ENCODE results near the gene DGCR2.
"Not testable (repeated sequence)": the region's sequence is repeated elsewhere in the genome, so short reads cannot be mapped to it uniquely, and the experiment has no call there.

The DGCR2 gene

DNA sequence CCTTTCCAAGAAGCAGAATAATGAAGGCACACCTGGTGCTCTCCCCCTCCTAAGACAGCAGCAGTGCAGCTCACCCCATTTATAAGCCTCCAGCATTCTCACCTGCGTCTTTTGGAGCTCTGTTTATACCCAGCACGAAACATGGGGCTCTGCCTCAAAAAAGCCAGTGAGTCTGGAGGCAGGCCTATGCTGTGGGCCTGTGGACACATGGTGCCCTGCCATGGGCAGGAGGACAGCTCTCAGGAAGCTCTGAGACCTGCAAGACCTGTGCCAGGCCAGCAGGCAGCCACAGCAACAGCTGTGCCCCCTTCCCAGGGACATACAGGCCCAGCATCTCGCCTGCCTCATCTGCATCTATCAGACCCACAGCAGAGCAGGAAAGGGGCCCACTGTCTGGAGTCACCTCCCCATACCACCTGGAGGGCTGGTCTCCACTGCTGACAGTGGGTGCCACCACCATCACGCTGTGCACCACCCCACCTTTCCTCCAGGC, 64.2 kb downstream of the DGCR2 start:
- no peak for DNase-seq

DNA sequence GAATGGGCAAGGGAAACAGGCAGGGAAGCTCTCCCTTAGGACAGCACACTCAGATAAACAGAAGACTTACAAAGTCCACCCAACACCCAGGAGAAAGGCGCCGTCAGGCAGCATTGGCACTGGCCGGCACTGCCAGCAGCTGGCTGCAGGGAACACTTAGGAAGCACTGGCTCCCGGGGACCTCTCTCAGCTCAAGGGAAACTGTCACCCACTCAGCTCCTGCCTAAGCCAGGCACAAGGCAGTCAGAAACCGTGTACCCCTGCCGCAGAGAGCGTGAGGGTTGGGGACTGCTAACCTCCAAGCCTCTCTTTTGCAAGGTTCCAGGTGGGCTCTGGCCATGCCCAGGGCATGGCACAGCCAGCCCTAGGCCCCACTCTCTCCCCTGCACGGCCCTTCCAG, 64.7 kb downstream of the DGCR2 start:
- DNase-seq = no peak

DNA sequence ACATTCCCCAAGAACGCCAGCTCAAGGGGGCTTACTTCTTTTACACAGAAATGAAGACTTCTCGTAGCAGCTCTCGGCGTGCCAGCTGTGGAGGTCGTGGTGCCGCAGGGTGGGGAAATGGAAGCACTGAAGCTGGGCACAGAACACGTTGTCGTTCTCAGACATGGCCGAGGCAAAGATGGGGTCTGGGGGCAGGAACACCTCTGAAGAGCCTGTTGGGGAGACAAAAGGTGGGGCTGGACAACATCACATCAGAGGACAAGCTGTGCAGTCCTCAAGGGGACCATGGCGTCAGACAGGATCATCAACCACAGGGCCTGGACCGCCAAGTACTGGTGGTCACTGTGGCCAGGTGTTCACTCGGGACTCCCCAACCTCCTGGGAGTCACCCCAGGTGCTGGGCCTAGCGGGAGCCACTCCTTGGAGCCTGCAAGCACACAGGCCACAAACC, 65.2 kb downstream of the DGCR2 start:
- no peak for DNase-seq

DNA sequence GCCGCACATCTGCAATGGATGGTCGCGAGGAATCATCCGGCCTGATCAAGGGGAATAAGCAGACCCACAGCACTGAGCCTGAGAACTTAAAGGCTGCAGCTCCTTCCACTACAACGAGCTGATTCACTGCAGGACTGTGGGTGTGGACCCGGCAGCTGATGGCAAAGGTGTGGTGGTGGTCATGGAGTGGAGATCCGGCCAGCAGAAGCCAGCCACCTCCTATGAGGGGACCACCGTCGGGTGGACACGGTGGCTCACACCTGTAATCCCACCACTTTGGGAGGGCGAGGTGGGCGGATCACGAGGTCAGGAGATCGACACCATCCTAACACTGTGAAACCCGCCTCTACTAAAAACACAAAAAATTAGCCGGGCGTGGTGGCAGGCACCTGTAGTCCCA, 66.4 kb downstream of the DGCR2 start:
- DNase-seq = no peak

DNA sequence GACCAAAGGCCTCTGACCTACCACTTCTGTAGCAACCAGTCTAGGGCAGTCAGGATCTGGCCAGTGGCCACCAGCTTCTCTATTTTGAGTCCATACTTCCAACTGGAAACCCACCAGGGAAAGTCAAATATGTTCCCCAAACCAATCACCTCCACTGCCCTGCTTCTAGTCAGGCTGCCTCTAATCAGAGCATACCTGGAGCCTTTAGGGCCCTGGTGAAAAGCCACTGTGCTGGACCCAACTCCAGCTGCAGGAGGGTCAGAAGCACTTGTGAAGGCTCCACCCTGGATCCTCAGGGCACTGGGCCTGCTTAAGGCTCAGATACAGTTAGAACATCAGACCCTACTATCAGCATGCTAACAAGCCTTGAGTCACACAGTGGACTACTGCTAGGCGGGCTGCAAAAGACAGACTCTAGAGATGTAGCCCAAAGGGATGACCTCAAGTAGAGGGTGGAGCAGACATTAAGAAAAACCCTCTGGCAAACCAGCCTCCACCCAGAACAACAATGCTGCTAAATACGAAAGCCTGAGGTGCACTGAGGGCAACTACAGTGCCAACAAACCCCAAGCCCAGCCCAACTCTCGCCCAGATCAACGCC, 69.2 kb downstream of the DGCR2 start:
- DNase-seq = no peak

DNA sequence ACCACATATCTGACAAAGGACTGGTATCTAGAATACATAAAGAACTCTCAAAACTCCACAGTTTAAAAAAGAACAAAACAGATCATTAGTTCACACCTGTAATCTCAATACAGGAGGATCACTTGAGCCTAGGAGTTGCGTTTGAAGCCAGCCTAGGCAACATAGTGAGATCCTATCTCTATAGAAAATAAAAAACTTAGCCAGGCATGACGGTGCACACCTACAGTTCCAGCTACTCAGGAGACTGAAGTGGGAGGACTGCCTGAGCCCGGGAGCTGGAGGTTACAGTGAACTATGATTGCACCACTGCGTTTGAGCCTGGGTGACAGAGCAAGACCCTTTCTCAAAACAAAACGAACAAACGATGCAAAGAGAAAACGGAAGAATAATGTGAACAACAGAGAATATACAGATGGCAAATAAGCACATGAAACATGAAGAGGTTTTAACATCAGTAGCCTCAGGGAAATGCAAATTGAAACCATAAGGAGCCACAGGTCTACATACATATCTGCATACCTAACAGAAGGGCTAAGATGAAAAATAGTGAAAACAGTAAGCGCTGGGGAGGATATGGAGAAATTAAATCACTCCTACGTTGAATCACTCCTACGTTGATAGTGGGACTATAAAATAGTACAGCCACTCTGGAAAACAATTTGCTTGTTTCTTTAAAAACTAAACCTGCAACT, 70.7 kb downstream of the DGCR2 start:
- no peak for DNase-seq

DNA sequence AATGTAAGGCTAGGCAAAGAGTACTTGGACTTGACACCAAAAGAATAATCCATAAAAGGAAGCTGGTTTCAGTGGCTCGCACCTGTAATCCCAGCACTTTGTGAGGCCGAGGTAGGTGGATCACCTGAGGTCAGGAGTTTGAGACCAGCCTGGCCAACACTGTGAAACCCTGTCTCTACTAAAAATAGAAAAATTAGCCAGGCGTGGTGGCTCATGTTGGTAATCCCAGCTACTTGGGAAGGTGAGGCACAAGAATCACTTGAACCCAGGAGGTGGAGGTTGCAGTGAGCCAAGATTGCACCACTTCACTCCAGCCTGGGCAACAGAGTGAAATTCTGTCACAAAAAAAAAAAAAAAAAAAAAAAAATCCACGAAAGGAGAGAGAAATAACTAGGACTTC, 71.4 kb downstream of the DGCR2 start:
- not testable (repeated sequence) for DNase-seq

DNA sequence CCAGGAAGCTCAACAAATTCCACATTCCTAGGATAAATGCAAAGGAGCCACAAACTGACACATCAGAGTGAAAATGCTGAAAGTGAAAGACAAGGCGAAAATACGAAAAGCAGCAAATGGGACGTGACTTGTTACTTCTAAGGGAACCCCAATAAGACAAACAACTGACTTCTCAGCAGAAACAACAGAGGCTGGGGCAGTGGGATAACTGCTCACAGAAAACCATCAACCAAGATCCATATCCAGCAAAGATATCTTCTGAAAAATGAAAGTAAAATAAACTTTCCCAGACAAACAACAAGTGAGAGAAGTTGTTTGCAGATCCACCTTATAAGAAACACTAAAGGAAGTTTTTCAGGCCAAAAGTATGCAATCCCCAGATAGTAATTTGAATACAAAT, 72.1 kb downstream of the DGCR2 start:
- no peak for DNase-seq

DNA sequence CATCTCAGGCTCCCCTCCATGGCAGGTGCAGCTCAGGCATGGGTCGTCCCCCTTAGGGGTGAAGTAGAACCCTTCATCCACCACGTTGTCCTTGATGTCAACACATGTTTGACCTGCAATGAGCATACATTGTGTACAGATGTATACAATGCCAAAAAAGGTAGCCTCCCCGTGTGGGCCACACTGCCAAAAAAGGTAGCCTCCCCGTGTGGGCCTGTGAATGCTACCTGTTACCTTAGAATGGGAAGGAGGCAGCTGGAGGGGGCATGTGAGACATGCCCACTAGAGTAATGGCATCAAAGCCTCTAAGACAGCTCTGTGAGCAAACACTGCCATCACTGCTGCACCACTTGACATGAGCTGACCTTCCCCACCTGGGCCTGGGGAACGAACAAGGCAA, 73.7 kb downstream of the DGCR2 start:
- no peak for DNase-seq

DNA sequence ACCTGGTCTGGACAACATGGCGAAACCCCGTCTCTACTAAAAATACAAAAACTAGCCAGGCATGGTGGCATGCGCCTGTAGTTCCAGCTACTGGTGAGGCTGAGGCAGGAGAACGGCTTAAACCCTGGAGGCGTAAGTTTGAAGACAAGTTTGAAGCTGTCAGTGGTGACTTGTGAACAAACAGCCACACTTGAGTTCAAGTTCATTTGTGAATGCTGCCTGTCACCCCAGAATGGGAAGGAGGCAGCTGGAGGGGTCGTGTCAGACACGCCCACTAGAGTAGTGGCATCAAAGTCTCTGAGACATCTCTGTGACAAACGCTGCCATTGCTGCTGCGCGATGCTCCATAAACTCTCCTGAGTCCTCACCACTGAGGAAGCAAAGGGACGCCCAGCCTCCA, 74.2 kb downstream of the DGCR2 start:
- no peak for DNase-seq

DNA sequence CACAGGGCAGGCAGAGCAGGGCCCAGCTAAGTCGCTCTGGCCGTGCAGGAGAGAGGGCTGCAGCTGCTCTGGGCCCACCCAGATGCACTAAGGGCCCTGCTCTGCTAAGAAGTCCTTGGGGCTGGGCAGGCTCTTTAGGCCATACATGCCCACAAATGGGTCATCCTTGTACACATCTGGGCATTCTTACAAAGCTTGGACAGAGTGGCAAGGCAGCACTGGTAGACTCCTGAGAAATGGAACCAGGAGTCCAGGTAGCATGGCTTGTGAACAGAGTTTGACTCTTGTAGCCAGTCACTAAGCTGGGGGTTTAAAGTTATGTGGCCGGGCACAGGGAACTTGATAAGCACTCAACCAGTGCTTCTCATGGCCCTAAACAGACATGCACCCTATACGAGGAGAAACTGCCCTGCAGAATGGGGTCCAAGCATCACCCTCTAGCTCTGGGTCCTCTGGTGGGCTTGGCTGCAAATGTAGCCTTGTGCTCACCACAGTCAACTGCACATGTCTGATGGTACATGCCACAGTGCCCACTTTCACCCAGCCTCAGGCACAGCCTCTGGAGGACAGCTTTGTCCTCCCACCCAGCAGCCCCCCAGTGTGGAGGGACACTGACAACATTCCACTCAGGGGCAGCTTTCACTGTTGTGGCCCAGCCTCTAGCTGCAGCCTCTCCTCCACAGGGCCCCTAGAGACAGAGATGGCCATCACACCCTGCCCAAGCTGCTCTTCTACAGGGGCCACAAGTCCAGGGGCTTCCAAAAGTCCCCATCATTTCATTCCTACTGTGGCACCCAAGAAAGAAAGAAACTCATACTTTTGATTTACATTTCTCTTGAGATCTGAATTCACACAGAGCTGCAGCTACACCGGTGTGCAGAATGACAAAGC, 75.2 kb downstream of the DGCR2 start:
- no peak for DNase-seq

DNA sequence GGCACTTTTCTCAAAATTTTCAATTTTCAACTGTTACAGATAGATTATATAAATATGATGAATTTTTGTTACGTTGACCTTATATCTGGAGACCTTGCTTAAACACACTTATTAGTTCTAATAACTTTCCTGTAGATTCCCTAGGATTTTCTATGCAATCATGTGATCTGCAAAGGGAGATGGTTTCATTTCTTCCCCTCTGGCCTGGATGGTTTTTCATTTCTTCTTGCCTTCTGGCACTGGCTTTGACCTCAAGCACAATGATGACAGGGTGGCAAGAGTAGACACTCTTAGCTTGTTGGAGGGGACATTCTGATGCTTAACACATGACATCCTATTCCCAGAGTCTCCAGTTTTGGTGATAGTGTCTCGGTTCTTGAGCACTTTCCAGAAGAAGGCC, 75.9 kb downstream of the DGCR2 start:
- DNase-seq = no peak

DNA sequence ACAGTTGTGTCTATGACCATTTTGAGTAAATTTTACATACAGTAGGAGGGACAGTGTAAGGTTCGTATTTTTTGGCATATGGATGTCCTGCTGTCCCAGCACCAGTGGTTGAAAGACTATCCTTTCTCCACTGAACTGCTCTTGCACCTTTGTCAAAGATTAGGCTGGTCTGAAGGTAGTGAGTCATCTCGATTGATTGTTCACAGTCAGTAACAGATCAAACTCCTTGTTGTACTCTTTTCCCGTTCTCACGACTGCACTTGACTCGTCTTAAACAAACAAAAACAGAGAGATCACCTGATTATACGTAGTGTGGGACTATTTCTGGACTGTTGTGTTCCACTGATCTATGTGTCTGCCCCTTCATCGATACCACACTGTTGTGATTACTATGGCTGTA, 77.1 kb downstream of the DGCR2 start:
- DNase-seq = no peak

DNA sequence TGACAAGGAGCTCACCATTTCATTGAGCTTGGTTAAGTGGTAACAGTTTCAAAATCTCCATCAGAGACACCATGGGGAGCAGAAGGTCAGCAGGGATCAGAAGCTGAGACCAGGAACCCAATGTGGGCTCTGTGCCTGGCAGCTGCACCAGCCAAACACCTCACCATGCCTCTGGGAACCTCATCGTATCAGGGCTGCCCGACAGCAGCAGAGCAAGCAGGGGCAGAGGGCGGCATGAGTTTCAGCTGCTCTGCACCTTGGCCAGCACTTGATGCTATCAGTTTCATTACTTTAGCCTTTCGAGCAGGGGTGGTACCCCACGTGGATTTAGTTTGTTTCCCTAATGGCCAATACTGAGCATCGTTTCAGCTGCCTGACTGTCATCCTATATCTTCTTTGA, 77.8 kb downstream of the DGCR2 start:
- DNase-seq = no peak

DNA sequence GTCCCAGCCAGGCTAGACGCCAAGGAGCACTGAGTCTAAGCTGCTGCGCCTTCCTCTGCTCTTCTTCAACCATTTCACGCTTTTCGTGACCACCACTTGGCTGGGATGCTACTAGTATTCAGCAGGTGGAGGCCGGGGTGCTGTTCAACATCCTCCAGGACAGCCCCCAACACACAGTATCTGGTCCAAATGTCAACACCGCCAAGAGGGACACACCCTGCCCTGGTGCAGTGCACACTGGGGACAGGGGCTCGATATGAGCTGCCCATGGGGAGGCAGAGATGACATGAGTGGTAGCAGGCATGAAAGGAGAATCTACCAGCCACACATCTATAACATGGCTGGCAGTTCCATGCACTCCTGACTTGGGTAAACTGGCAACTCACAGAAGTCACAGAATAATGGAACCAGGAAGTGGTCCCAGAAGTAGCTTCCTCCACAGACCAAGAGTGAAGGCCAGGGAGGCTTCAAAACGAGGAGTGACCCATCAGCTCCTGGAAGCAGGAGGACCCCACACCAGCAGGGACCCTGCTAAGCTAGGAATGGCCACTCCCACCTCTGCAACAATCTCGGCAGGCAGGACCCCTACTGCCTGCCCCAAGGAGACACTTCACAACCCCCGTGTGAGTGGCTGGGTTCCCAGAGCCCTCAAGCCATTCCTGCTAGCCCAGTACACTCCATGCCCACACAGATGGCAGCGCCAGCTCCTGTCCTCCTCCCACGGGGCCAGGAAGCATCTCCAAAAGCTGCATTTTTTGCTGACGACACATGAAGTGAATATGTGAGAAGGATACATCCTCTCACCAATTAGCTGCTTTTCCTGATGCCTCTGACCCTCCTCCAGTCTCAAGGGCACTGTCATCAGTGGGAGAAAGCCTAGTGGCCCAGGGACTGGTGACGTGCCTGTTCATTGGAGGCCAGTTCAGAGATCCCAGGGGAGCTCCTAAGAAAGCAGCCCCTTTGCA, 78.8 kb downstream of the DGCR2 start:
- DNase-seq = no peak

DNA sequence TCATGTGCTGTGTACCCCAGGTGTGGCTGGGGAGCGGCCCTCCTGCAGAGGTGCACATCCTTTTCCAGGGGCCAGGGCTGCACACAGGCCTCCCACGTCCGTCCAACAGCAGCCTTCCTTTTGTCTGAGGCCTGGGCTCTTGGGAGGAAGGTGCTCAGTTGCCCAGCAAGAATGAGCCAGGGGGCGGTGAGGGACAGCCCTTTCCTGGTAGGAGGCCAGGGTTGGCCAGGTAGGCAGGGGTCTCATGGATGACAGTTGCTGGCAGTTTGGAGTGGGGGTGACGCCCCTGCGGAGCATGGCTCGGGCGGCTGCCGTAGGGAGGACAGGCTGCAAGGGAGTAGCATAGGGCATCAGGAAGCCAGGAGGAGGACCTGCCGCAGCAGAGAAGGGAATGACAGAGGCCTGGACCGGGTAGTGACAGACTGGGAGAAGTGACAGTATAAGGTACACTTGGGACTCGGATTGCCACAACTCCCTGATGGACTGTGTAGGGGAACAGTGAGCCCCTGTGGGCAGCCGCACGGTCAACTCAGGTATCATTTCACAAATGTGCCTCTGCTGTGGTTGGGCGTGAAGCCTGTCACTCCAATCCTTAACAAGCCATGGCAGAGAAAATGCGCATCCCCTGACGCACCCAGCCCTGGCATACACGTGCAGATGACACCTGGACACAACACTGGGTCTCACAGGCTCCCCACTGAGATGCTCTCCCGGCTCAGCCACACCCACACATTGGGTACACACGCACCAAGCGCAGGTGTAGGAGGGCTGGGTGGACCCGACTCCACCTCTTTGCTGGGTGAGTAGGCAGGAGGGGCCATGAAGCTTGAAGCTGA, 79.7 kb downstream of the DGCR2 start:
- DNase-seq = no peak

DNA sequence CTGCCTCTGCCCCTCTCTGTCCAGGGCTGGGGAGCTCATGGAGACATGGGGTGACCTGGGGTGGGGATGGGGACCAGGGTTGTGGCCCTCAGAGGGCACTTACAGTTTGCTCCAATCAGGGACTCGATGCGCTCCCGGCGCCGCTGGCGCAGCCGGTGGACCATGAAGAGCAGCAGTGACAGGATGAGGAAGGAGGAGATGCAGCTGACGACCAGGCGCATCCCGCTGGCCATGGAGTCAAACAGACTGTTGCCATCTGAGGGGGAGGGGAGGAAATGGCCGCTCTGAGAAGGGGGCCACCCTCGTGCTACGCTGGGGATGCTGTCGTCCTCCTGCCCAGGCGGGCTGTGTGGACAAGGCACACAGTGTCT, 80.5 kb downstream of the DGCR2 start:
- no peak for DNase-seq

DNA sequence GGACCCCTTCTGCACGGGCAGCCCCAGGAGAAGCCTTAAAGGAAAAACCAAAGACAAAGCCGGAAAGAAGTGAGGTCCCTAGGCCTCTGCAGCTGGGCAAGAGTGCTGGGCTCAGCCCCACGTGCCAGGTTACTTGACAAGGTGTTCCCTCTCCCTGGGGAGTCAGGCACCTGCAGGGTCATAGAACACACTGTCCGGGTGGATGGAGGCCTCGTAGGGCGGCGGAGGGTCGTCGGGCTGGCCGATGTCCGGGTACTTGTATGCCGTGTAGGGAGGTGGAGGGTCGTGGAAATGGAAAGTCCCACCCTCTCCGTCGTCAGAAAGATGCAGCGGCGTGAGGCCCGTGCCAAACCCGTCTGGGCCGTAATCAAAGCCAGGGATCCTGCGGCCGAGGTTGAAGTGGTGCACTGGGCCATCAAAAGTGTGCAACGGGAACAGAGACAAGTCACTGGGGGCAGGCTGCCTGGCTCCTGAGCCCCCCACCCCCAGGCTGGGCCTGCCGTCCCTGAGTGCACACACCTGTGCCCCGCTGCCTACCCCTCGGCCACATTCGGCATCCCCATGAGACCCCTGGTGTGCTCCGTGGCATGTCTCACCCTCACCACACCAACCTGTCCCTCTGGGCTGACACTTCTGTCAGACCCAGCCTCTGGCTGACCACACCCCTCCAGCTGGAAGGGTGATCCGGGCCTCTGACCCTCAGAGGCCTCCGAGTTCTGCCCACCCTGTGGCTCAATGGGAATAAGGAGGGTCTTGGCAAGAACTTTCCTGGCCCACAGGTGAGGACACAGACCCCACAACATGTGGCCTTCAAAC, 81.1 kb downstream of the DGCR2 start:
- DNase-seq = no peak

DNA sequence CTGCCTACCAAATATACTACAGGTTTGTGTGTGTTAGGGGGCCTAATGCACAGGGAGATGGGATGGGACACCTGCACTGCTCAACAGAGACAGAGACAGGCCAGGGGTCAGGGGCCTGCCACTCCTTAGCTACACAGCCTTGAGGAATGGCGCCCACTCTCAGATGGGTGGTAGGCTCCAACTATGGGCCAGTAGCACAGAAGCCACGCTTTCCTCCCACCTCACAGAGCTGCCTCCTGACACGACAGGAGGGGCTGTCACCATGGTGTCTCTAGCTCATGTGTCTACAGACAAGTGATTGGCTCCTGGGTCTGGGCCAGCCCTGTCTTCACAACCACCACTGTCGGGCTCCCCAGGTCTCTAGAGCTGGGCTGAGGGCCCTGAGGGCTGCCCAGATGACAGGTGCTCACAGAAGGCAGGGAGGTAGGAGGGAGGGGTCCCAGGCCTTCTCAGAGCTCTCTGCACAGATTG, 81.8 kb downstream of the DGCR2 start:
- no peak for DNase-seq

DNA sequence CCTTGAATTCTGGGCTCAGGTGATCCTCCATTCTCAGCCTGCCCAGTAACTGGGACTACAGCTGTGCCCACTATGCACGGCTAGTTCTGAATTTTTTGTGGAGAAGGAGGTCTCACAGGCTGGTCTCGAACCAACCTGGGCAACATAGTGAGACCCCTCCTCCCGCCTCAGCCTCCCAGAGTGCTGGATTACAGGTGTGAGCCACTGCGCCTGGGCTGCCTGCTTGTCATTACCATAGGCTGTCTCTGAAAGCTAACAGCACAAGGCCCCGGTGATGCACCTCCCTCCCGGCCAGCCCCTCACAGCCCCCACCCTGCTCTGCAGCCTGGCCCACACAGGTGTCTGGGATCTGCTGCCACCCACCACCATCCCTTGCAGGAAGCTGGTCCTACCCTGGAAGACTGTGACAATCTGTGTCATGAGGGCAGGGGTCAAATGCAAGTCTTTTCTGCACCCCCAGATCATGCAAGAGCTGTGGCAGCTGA, 82.4 kb downstream of the DGCR2 start:
- no peak for DNase-seq

DNA sequence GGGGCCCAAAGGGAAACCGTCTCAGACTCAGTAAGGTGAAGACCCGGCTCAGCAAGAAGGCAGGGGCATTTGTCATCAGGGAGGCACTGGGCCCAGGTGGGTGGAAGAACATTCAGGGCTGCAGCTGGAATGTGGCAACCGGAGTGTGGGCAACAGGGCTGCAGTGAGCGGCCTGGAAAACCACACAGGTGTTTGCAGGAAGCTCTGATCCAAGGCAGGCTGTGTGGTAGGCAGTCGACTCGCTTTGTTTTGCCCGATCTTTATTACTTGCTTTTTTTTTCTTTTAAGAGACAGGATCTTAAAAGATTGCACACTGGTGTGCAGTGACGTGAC, 82.8 kb downstream of the DGCR2 start:
- no peak for DNase-seq
